ENCODE data around the gene RAPGEF4. TPM values are rescaled to one million over a fixed set of nuclear protein-coding genes. Genes with fewer than 3 reads are reported as not detected.

Gene RAPGEF4
- total RNA-seq, 1 donor: 2.6 TPM

GRCh38 chr2:172870396-172870795 lies 134.8 kb downstream of the RAPGEF4 start:
- no peak for TF ChIP-seq CTCF (IDR thresholded peaks at IDR 0.05; ENCODE audit: insufficient read depth, low read depth, low read length)
- DNase-seq (ENCODE audit: low read depth): peak; percentile 15
- H3K4me3 ChIP-seq (ENCODE audit: low read depth, low read length): no peak overlapping the region

- DNase-seq (ENCODE audit: low read depth): no peak
- TF ChIP-seq CTCF (IDR thresholded peaks at IDR 0.05; ENCODE audit: insufficient read depth, low read depth, low read length): no peak
- H3K4me3 ChIP-seq (ENCODE audit: low read depth, low read length): no peak overlapping the region
These were observed 142.2 kb downstream of the RAPGEF4 start for GRCh38 chr2:172877826-172878225.

GRCh38 chr2:172878260-172878659 lies 142.6 kb downstream of the RAPGEF4 start:
- no peak for TF ChIP-seq CTCF (IDR thresholded peaks at IDR 0.05; ENCODE audit: insufficient read depth, low read depth, low read length)
- H3K4me3 ChIP-seq (ENCODE audit: low read depth, low read length): no peak overlapping the region
- DNase-seq (ENCODE audit: low read depth): peak; percentile 16

- H3K4me3 ChIP-seq (ENCODE audit: low read depth, low read length): no peak overlapping the region
- DNase-seq (ENCODE audit: low read depth): peak; percentile 10
- no peak for TF ChIP-seq CTCF (IDR thresholded peaks at IDR 0.05; ENCODE audit: insufficient read depth, low read depth, low read length)
These were observed 148.7 kb downstream of the RAPGEF4 start for GRCh38 chr2:172884336-172884735.

GRCh38 chr2:172885996-172886395 lies 150.4 kb downstream of the RAPGEF4 start:
- H3K4me3 ChIP-seq (ENCODE audit: low read depth, low read length): no peak overlapping the region
- peak; percentile 24 for DNase-seq (ENCODE audit: low read depth)
- TF ChIP-seq CTCF (IDR thresholded peaks at IDR 0.05; ENCODE audit: insufficient read depth, low read depth, low read length): no peak

GRCh38 chr2:172887280-172887679 lies 151.6 kb downstream of the RAPGEF4 start:
- DNase-seq (ENCODE audit: low read depth): no peak
- H3K4me3 ChIP-seq (ENCODE audit: low read depth, low read length): no peak overlapping the region
- no peak for TF ChIP-seq CTCF (IDR thresholded peaks at IDR 0.05; ENCODE audit: insufficient read depth, low read depth, low read length)

Measured in fibroblast of villous mesenchyme (primary cell).